Peyer's patch (tissue), 4 donors: ENCODE results near the gene BLVRA. TPM values are rescaled to one million over a fixed set of nuclear protein-coding genes. Genes with fewer than 3 reads are reported as not detected.
A peak's percentile ranks its signal among the peaks of the same experiment; 100 is the strongest.

Source experiments
- DNase-seq, 3 donors: peaks; one replicate each; pipeline ENCODE4 v3.0.0-alpha.2; 2017 to 2019
- H3K27ac ChIP-seq, 4 donors: fragments of 200-600 bp; sonication (generic); one replicate each; pipeline ENCODE4 v1.5.1; 2016 to 2019
- H3K27me3 ChIP-seq, 2 donors: fragments of 200-600 bp; sonication (generic); one replicate each; pipeline ENCODE4 v1.5.1; 2019
- H3K36me3 ChIP-seq, 3 donors: fragments of 200-600 bp; sonication (generic); one replicate each; pipeline ENCODE4 v1.5.1; 2016 to 2019
- H3K4me1 ChIP-seq, 4 donors: fragments of 200-600 bp; sonication (generic); one replicate each; pipeline ENCODE4 v1.5.1; 2016 to 2019
- H3K4me3 ChIP-seq, 4 donors: fragments of 200-600 bp; sonication (generic); 1 replicate in 3 of 4; 2 replicates in 1 of 4; pipeline ENCODE4 v1.5.1; 2016 to 2019; ENCODE audit warnings: mild to moderate bottlenecking in 1 of 4
- H3K9me3 ChIP-seq, 4 donors: fragments of 200-600 bp; sonication (generic); one replicate each; pipeline ENCODE4 v1.5.1; 2016 to 2019; ENCODE audit warnings: mild to moderate bottlenecking in 1 of 4
- CTCF ChIP-seq, 6 experiments: fragments of 450-650 bp in 4 of 6; fragments of 200-600 bp in 2 of 6; sonication (generic) in 1 of 6; IDR thresholded peaks; one replicate each; pipeline ENCODE4 v1.5.1; 2017 to 2019; ENCODE audit warnings: antibody characterized with exemption in 6 of 6, mild to moderate bottlenecking in 3 of 6, moderate library complexity in 1 of 6
- POLR2A ChIP-seq, 2 donors: fragments of 450-650 bp; IDR thresholded peaks; one replicate each; pipeline ENCODE4 v1.5.1; 2017; ENCODE audit warnings: antibody characterized with exemption in 2 of 2, mild to moderate bottlenecking in 2 of 2, moderate library complexity in 2 of 2
- total RNA-seq, 4 donors: library from RNA; depleted of rRNA; stranded (reverse); fragments of >200 nt; gene quantifications; one replicate each; pipeline ENCODE4 v1.1.0, GENCODE V29; 2016

Gene BLVRA
- total RNA-seq, 4 donors from 2014 or later, result 2.8 to 38.8 (median 11.5) TPM

GRCh38 chr7:43844662-43845061 is 86.2 kb downstream of the BLVRA start:
- peak in 1 of 3 donors; percentile 6 for DNase-seq
- Histone ChIP-seq H3K4me1 (no peaks in the 10 kb centered on the region), H3K4me3 (no peak overlapping the region), H3K36me3 (no peaks in the 10 kb centered on the region), H3K27me3 (no peaks in the 10 kb centered on the region), H3K27ac (no peak overlapping the region), H3K9me3 (no peaks in the 10 kb centered on the region)
- TF ChIP-seq POLR2A (IDR thresholded peaks at IDR 0.05) (no peak), CTCF (IDR thresholded peaks at IDR 0.05) (no peak)

GRCh38 chr7:43847496-43847895 is 89.0 kb downstream of the BLVRA start:
- Histone ChIP-seq H3K9me3 (no peaks in the 10 kb centered on the region), H3K27ac (no peak overlapping the region), H3K4me1 (no peaks in the 10 kb centered on the region), H3K27me3 (no peaks in the 10 kb centered on the region), H3K4me3 (no peak overlapping the region), H3K36me3 (no peaks in the 10 kb centered on the region)
- no peak for DNase-seq
- no peak for TF ChIP-seq POLR2A (IDR thresholded peaks at IDR 0.05)
- no peak for TF ChIP-seq CTCF (IDR thresholded peaks at IDR 0.05)

GRCh38 chr7:43849047-43849446 is 90.6 kb downstream of the BLVRA start:
- H3K27ac ChIP-seq, result no peak overlapping the region
- no peak overlapping the region for H3K4me3 ChIP-seq
- TF ChIP-seq CTCF (IDR thresholded peaks at IDR 0.05) (no peak), POLR2A (IDR thresholded peaks at IDR 0.05) (no peak)
- H3K27me3 ChIP-seq, result no peaks in the 10 kb centered on the region
- no peak for DNase-seq
- H3K9me3 ChIP-seq, result no peaks in the 10 kb centered on the region
- H3K36me3 ChIP-seq, result no peaks in the 10 kb centered on the region
- H3K4me1 ChIP-seq, result no peaks in the 10 kb centered on the region

- no peak overlapping the region for H3K4me3 ChIP-seq
- TF ChIP-seq CTCF (IDR thresholded peaks at IDR 0.05), result no peak
- TF ChIP-seq POLR2A (IDR thresholded peaks at IDR 0.05), result no peak
- no peak overlapping the region for H3K27ac ChIP-seq
- no peaks in the 10 kb centered on the region for H3K4me1 ChIP-seq
- H3K9me3 ChIP-seq, result no peaks in the 10 kb centered on the region
- H3K36me3 ChIP-seq, result no peaks in the 10 kb centered on the region
- H3K27me3 ChIP-seq, result no peaks in the 10 kb centered on the region
- no peak for DNase-seq
These were observed 92.1 kb downstream of the BLVRA start for GRCh38 chr7:43850348-43851116.

- DNase-seq, result no peak
- Histone ChIP-seq H3K36me3 (no peaks in the 10 kb centered on the region), H3K27me3 (no peaks in the 10 kb centered on the region), H3K27ac (no peak overlapping the region), H3K4me3 (no peak overlapping the region), H3K4me1 (no peaks in the 10 kb centered on the region), H3K9me3 (no peaks in the 10 kb centered on the region)
- no peak for TF ChIP-seq CTCF (IDR thresholded peaks at IDR 0.05)
- TF ChIP-seq POLR2A (IDR thresholded peaks at IDR 0.05), result no peak
These were observed 93.3 kb downstream of the BLVRA start for GRCh38 chr7:43851805-43852204.
